HepG2 (cell line): ENCODE data around the gene ABCA8.

Experiments
- EZH2 ChIP-seq: conservative IDR thresholded peaks from 2 replicates; pipeline ENCODE4 v1.6.1; 2012; ENCODE audit warnings: mild to moderate bottlenecking, low read depth, low read length, moderate library complexity
- FOSL2 ChIP-seq: sonication (generic); formaldehyde crosslinking; IDR thresholded peaks from 2 replicates; pipeline ENCODE4 v1.4.0; 2020; ENCODE audit warnings: missing genetic modification reagents
- RARA ChIP-seq: IDR thresholded peaks from 2 replicates; pipeline ENCODE4 v1.6.1; 2016; ENCODE audit warnings: missing genetic modification reagents, missing compliant biosample characterization

DNA sequence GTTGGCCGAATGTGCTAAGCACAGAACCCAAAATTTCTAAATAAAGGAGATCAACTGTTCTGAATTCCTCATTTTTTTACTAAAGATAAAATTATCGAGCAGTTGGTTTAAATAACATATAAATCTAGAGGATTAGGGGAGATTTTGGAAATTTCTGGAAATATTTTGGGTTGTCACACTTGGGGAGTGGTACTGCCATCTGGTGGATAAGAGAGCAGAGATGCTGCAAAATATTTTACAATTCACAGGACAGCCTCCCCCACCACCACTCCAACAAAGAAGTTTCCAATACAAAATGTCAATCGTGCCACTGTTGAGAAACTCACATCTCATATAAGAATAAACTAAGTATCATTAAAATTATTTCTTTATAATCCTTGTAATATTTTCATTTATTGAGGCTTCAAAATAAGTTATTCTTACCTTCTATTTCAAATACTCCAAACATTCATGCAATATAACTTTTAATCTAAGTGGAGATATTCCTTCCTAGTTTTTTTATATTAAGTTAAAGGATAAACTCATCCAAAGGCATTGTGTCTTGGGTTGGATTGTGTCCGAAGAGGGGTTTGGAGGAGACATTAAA, 17.0 kb upstream of the ABCA8 start:
- TF ChIP-seq EZH2 (no peak), RARA (CRISPR knock-in tag) (no peak), FOSL2 (no peak)
